ENCODE measurements around the gene SIK3.
A peak's percentile ranks its signal among the peaks of the same experiment; 100 is the strongest.

Gene SIK3

GRCh38 chr11:116935514-116935913 is 162.7 kb downstream of the SIK3 start:
- no peak overlapping the region for H3K4me3 ChIP-seq (ENCODE audit: control insufficient read depth, low read depth, low read length)

GRCh38 chr11:116935089-116935488 is 163.1 kb downstream of the SIK3 start:
- TF ChIP-seq CTCF (conservative IDR thresholded peaks at IDR 0.05; ENCODE audit: control insufficient read depth, insufficient read depth, low read depth, low read length), result no peak
- DNase-seq (ENCODE audit: low read depth), result no peak
- no peak overlapping the region for H3K4me3 ChIP-seq (ENCODE audit: control insufficient read depth, low read depth, low read length)

More at GRCh38 chr11:116935514-116935913, 162.7 kb downstream of the SIK3 start:
- no peak for DNase-seq (ENCODE audit: low read depth)
- no peak for TF ChIP-seq CTCF (conservative IDR thresholded peaks at IDR 0.05; ENCODE audit: control insufficient read depth, insufficient read depth, low read depth, low read length)

- no peak for TF ChIP-seq CTCF (conservative IDR thresholded peaks at IDR 0.05; ENCODE audit: control insufficient read depth, insufficient read depth, low read depth, low read length)
- no peak for DNase-seq (ENCODE audit: low read depth)
- no peak overlapping the region for H3K4me3 ChIP-seq (ENCODE audit: control insufficient read depth, low read depth, low read length)
Measured at GRCh38 chr11:116933961-116934360, 164.3 kb downstream of the SIK3 start.

- DNase-seq (ENCODE audit: low read depth), result no peak
- TF ChIP-seq CTCF (conservative IDR thresholded peaks at IDR 0.05; ENCODE audit: control insufficient read depth, insufficient read depth, low read depth, low read length), result no peak
- H3K4me3 ChIP-seq (ENCODE audit: control insufficient read depth, low read depth, low read length), result no peak overlapping the region
Measured at GRCh38 chr11:116932181-116932580, 166.0 kb downstream of the SIK3 start.

- peak; percentile 13 for DNase-seq (ENCODE audit: low read depth)
- TF ChIP-seq CTCF (conservative IDR thresholded peaks at IDR 0.05; ENCODE audit: control insufficient read depth, insufficient read depth, low read depth, low read length), result no peak
- H3K4me3 ChIP-seq (ENCODE audit: control insufficient read depth, low read depth, low read length), result no peak overlapping the region
Measured at GRCh38 chr11:116931206-116931953, 166.8 kb downstream of the SIK3 start.

- DNase-seq (ENCODE audit: low read depth), result no peak
- no peak overlapping the region for H3K4me3 ChIP-seq (ENCODE audit: control insufficient read depth, low read depth, low read length)
- TF ChIP-seq CTCF (conservative IDR thresholded peaks at IDR 0.05; ENCODE audit: control insufficient read depth, insufficient read depth, low read depth, low read length), result no peak
Measured at GRCh38 chr11:116930586-116930985, 167.6 kb downstream of the SIK3 start.
